ENCODE data around the gene OGT. TPM values are rescaled to one million over a fixed set of nuclear protein-coding genes. Genes with fewer than 3 reads are reported as not detected.
"Not testable (repeated sequence)": the region's sequence is repeated elsewhere in the genome, so short reads cannot be mapped to it uniquely, and the experiment has no call there.

OGT gene
- total RNA-seq (95.0 TPM), polyA plus RNA-seq (168 TPM)
- long read RNA-seq, donor 1, result 0 reads
- long read RNA-seq, donor 2, full-length matches to known transcripts, result 2 of 170 reads
- long read RNA-seq, donor 2, partial matches to known transcripts, result 168 of 170 reads
- long read RNA-seq, donor 2, other reads (novel, unspliced or antisense), result 0 of 170 reads
- long read RNA-seq, donor 3, full-length matches to known transcripts, result 8 of 240 reads
- long read RNA-seq, donor 3, partial matches to known transcripts, result 232 of 240 reads
- long read RNA-seq, donor 3, other reads (novel, unspliced or antisense), result 0 of 240 reads
- long read RNA-seq, donor 4, full-length matches to known transcripts, result 5 of 212 reads
- long read RNA-seq, donor 4, partial matches to known transcripts, result 207 of 212 reads
- long read RNA-seq, donor 4, other reads (novel, unspliced or antisense), result 0 of 212 reads
- long read RNA-seq, donor 5, full-length matches to known transcripts, result 10 of 514 reads
- long read RNA-seq, donor 5, partial matches to known transcripts, result 504 of 514 reads
- long read RNA-seq, donor 5, other reads (novel, unspliced or antisense), result 0 of 514 reads
- long read RNA-seq, donor 6, full-length matches to known transcripts, result 5 of 27 reads
- long read RNA-seq, donor 6, partial matches to known transcripts, result 22 of 27 reads
- long read RNA-seq, donor 6, other reads (novel, unspliced or antisense), result 0 of 27 reads
- long read RNA-seq, donor 7, full-length matches to known transcripts, result 9 of 34 reads
- long read RNA-seq, donor 7, partial matches to known transcripts, result 25 of 34 reads
- long read RNA-seq, donor 7, other reads (novel, unspliced or antisense), result 0 of 34 reads
- long read RNA-seq, donor 8, partial matches to known transcripts, result 43 of 44 reads
- long read RNA-seq, donor 8, other reads (novel, unspliced or antisense), result 0 of 44 reads
- long read RNA-seq, donor 9, full-length matches to known transcripts, result 9 of 212 reads
- long read RNA-seq, donor 9, partial matches to known transcripts, result 203 of 212 reads
- long read RNA-seq, donor 9, other reads (novel, unspliced or antisense), result 0 of 212 reads
- long read RNA-seq, donor 10, full-length matches to known transcripts, result 3 of 29 reads
- long read RNA-seq, donor 10, partial matches to known transcripts, result 26 of 29 reads
- long read RNA-seq, donor 10, other reads (novel, unspliced or antisense), result 0 of 29 reads

DNA sequence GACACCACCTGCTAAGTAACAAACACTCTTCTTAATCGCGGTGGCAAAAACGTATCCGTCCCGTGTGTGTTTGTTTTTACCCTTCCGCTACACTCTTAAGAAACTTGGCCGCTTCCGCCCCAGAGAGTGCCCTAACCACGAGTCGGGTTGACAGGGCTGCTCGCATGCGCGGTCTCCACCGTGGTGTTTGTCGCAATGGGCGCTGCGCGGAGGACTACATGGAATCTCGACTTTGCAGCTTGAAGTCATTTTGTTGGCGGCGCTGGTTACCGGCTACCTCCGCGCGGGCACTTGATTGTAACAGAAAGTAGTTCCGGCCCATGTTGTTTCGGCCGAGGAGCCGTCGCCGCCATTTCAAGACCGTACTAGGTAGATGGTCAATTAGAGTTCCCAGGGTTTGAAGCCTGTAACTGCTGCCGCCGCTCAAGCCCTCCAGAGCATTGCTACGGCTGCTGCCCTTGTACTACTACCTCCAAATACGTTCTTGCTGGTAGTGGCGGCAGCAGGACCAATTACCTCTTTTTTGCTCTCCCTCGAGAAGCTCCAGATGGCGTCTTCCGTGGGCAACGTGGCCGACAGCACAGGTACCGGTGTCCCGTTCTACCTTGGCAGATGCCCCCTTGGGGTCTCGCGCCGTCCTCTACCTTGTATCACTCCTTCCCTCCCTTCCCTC, at the start of gene OGT:
Gene OGT, plus strand, starts transcription at position 352 of the 673 bp plus-strand sequence. Its CDS starts 196 bp downstream, at position 548.
- H3K27ac ChIP-seq (ENCODE audit: low read depth in 1 of 2, low read length in 1 of 2), result peak within 1 kb of the TSS; percentile 96
- peaks cover 3 to 5% of the 10 kb centered on the region in 2 donors for H3K36me3 ChIP-seq (ENCODE audit: control insufficient read depth in 2 of 2, insufficient read depth in 2 of 2, low read length in 1 of 2)
- peak; percentile 82 to 97 (median 91) for DNase-seq (ENCODE audit: low read depth in 6 of 9, low spot score in 9 of 9)
- H3K9me3 ChIP-seq (ENCODE audit: control insufficient read depth in 2 of 2, insufficient read depth in 1 of 2, low read length in 1 of 2), result no peaks in the 10 kb centered on the region
- WGBS, result under 1% methylated on average over 47 of the region's 47 CpGs
- no peaks in the 10 kb centered on the region for H3K27me3 ChIP-seq (ENCODE audit: control insufficient read depth in 2 of 2, insufficient read depth in 1 of 2, low read length in 1 of 2)
- peaks cover 0 to 8% of the 10 kb centered on the region in 2 donors for H3K4me1 ChIP-seq (ENCODE audit: control insufficient read depth in 2 of 2, insufficient read depth in 2 of 2, low read length in 2 of 2)
- H3K4me3 ChIP-seq (ENCODE audit: low read length in 2 of 2), result peak within 1 kb of the TSS; percentile 76 to 81

DNA sequence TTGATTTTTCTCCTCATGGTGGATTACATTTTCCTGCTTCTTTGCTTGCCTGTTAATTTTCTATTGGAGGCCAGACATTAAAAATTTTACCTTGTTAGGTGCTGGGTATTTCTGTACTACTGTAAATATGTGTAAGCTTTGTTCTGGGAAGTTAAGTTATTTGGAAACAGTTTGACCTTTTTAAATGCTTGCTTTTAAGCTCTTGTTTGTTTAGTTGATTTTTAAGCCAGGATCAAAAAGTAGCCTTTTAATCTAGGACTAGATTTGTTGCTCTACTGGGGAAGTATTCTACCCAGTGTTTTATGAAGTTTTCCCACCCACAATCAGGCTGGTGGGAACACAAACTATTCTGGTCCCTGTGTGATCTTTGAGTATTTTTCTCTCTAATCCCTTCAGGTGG, 45.1 kb upstream of the OGT start:
- H3K4me1 ChIP-seq (ENCODE audit: control insufficient read depth in 2 of 2, insufficient read depth in 2 of 2, low read length in 2 of 2), result no peaks in the 10 kb centered on the region
- peaks cover 0 to 7% of the 10 kb centered on the region in 2 donors for H3K27me3 ChIP-seq (ENCODE audit: control insufficient read depth in 2 of 2, insufficient read depth in 1 of 2, low read length in 1 of 2)
- H3K4me3 ChIP-seq (ENCODE audit: low read length in 2 of 2), result no peak overlapping the region
- DNase-seq (ENCODE audit: low read depth in 6 of 9, low spot score in 9 of 9), result no peak
- no peak overlapping the region for H3K27ac ChIP-seq (ENCODE audit: low read depth in 1 of 2, low read length in 1 of 2)
- H3K36me3 ChIP-seq (ENCODE audit: control insufficient read depth in 2 of 2, insufficient read depth in 2 of 2, low read length in 1 of 2), result no peaks in the 10 kb centered on the region
- H3K9me3 ChIP-seq (ENCODE audit: control insufficient read depth in 2 of 2, insufficient read depth in 1 of 2, low read length in 1 of 2), result no peaks in the 10 kb centered on the region

DNA sequence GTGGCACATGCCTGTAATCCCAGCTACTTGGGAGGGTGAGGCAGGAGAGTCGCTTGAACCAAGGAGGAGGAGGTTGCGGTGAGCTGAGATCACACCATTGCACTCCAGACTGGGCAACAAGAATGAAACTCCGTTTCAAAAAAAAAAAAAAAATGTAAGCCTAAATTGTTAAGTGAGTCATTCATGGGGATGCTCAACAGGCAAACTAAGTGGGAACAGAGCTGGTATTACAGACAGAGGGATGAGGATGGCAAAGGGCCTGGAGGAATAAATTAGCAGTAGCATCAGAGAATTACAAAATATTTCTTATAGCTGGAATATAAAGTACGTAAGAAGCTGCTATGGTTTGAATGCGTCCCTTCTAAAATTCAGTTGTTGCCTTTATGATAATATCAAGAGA, 43.4 kb upstream of the OGT start:
- peaks cover 0 to 7% of the 10 kb centered on the region in 2 donors for H3K27me3 ChIP-seq (ENCODE audit: control insufficient read depth in 2 of 2, insufficient read depth in 1 of 2, low read length in 1 of 2)
- H3K36me3 ChIP-seq (ENCODE audit: control insufficient read depth in 2 of 2, insufficient read depth in 2 of 2, low read length in 1 of 2), result no peaks in the 10 kb centered on the region
- no peak overlapping the region for H3K27ac ChIP-seq (ENCODE audit: low read depth in 1 of 2, low read length in 1 of 2)
- H3K4me3 ChIP-seq (ENCODE audit: low read length in 2 of 2), result no peak overlapping the region
- WGBS, result 93% methylated on average over 5 of the region's 5 CpGs
- no peaks in the 10 kb centered on the region for H3K4me1 ChIP-seq (ENCODE audit: control insufficient read depth in 2 of 2, insufficient read depth in 2 of 2, low read length in 2 of 2)
- H3K9me3 ChIP-seq (ENCODE audit: control insufficient read depth in 2 of 2, insufficient read depth in 1 of 2, low read length in 1 of 2), result no peaks in the 10 kb centered on the region
- DNase-seq (ENCODE audit: low read depth in 6 of 9, low spot score in 9 of 9), result no peak

DNA sequence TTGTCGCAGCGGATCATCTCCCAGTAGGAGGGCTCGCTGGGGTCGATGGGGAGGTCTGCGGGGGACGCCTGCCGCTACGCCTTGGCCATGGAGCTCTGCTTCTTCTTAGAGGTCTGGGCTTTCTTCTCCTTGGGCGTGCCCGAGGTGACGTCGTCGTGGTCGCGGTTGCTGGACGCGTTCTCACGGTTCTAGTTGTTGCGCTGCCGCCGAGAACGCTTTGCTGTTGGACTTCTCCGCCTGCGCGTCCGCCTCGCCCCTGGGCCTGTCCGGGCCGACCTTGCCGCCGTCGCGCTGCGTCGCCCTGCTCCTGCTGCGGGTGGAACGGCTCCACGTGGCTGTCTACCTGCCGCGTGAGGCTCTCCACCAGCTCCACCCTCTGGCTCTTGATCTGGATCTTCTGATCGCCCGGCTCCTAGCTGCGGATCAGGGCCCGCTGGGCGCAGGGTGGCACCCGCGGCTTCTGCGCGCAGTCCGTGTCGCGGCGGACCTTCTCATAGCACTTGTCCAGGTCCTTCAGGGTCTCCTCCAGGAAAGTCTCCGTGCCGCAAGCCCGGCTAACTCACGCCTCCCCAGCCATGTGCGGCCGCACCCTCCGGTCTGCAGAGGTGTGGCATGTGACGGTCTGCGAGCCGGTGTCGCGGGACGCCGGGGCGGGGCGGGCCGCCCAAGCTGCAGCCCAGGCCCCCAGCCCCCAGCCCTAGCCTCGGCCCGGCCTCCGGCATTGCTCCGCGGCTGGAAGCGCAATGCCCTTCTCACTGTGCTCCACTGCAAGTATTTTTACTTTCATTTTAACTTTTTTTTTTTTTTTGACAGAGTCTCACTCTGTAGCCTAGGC, 40.5 kb upstream of the OGT start:
- peak overlapping the region; percentile 46 to 56 for H3K4me3 ChIP-seq (ENCODE audit: low read length in 2 of 2)
- WGBS, result 2% methylated on average over 76 of the region's 76 CpGs
- H3K27ac ChIP-seq (ENCODE audit: low read depth in 1 of 2, low read length in 1 of 2), result no peak overlapping the region
- H3K4me1 ChIP-seq (ENCODE audit: control insufficient read depth in 2 of 2, insufficient read depth in 2 of 2, low read length in 2 of 2), result no peaks in the 10 kb centered on the region
- DNase-seq (ENCODE audit: low read depth in 6 of 9, low spot score in 9 of 9), result peak in 6 of 9 donors; percentile 1 to 34 (median 8)
- H3K27me3 ChIP-seq (ENCODE audit: control insufficient read depth in 2 of 2, insufficient read depth in 1 of 2, low read length in 1 of 2), result peaks cover 0 to 7% of the 10 kb centered on the region in 2 donors
- no peaks in the 10 kb centered on the region for H3K9me3 ChIP-seq (ENCODE audit: control insufficient read depth in 2 of 2, insufficient read depth in 1 of 2, low read length in 1 of 2)
- no peaks in the 10 kb centered on the region for H3K36me3 ChIP-seq (ENCODE audit: control insufficient read depth in 2 of 2, insufficient read depth in 2 of 2, low read length in 1 of 2)

DNA sequence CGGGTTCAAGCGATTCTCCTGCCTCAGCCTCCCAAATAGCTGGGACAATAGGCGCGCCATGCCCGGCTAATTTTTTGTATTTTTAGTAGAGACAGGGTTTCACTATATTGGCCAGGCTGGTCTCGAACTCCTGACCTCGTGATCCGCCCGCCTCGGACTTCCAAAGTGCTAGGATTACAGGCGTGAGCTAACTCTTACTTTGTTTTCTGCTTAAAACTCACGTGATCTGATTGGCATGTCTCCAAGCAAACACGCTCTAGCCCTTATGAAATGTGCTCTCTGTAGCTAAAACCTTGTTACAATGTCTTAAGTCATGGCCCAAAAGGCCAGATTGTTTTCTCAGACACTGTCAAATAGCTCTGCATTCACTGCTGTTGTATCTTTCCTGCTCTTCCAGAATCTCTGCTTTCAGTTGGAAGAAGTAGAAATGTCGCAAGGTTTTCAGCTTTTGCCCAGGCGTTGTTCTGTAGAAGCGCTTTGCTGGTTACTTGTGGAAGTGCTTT, 39.7 kb upstream of the OGT start:
- H3K27ac ChIP-seq (ENCODE audit: low read depth in 1 of 2, low read length in 1 of 2), result no peak overlapping the region
- H3K36me3 ChIP-seq (ENCODE audit: control insufficient read depth in 2 of 2, insufficient read depth in 2 of 2, low read length in 1 of 2), result no peaks in the 10 kb centered on the region
- H3K9me3 ChIP-seq (ENCODE audit: control insufficient read depth in 2 of 2, insufficient read depth in 1 of 2, low read length in 1 of 2), result no peaks in the 10 kb centered on the region
- peaks cover 0 to 7% of the 10 kb centered on the region in 2 donors for H3K27me3 ChIP-seq (ENCODE audit: control insufficient read depth in 2 of 2, insufficient read depth in 1 of 2, low read length in 1 of 2)
- WGBS, result 76% methylated on average over 16 of the region's 16 CpGs
- no peak for DNase-seq (ENCODE audit: low read depth in 6 of 9, low spot score in 9 of 9)
- H3K4me1 ChIP-seq (ENCODE audit: control insufficient read depth in 2 of 2, insufficient read depth in 2 of 2, low read length in 2 of 2), result no peaks in the 10 kb centered on the region
- H3K4me3 ChIP-seq (ENCODE audit: low read length in 2 of 2), result peak overlapping the region; percentile 46 to 56

DNA sequence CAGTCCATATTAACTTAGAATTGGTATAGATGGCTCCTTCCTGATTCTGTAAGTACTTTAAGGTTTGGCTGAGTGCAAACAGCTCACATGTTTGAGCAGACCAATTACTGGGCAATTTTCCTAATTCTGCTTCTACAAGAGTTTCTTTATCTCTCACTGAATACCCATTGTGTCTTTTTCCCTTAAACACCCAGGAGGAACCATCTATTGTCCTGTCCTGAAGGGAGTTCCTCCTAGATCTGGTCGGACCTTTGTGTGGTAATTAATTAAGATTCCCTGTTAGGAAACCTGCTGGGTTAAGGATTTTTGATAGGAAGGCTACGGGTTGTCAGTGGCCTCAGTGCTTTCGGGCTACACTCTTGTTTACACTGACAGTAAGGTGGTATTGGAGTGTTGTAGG, 36.9 kb upstream of the OGT start:
- not testable (repeated sequence) for H3K27ac ChIP-seq (ENCODE audit: low read depth in 1 of 2, low read length in 1 of 2); H3K27me3 ChIP-seq (ENCODE audit: control insufficient read depth in 2 of 2, insufficient read depth in 1 of 2, low read length in 1 of 2); DNase-seq (ENCODE audit: low read depth in 6 of 9, low spot score in 9 of 9); H3K9me3 ChIP-seq (ENCODE audit: control insufficient read depth in 2 of 2, insufficient read depth in 1 of 2, low read length in 1 of 2); H3K4me1 ChIP-seq (ENCODE audit: control insufficient read depth in 2 of 2, insufficient read depth in 2 of 2, low read length in 2 of 2); H3K36me3 ChIP-seq (ENCODE audit: control insufficient read depth in 2 of 2, insufficient read depth in 2 of 2, low read length in 1 of 2); H3K4me3 ChIP-seq (ENCODE audit: low read length in 2 of 2)
- 92% methylated on average over 3 of the region's 3 CpGs for WGBS

DNA sequence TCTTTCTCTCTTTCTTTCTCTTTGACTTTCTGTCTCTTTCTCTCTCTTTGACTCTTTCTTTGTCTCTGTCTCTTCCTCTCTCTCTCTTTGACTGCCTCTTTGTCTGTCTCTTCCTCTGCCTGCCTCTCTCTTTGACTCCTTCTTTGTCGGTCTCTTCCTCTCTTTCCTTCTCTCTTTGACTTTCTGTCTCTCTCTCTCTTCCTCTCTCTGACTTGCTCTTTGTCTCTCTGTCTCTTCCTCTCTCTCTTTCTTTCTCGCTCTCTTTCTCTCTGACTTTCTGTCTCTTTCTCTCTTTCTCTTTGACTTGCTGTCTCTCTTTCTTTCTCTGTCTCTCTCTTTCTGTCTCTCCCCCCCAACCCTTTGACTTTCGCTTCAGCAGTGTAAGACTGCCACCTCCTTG, 36.4 kb upstream of the OGT start:
- no peaks in the 10 kb centered on the region for H3K4me1 ChIP-seq (ENCODE audit: control insufficient read depth in 2 of 2, insufficient read depth in 2 of 2, low read length in 2 of 2)
- 93% methylated on average over 3 of the region's 3 CpGs for WGBS
- no peak for DNase-seq (ENCODE audit: low read depth in 6 of 9, low spot score in 9 of 9)
- peaks cover 0 to 7% of the 10 kb centered on the region in 2 donors for H3K27me3 ChIP-seq (ENCODE audit: control insufficient read depth in 2 of 2, insufficient read depth in 1 of 2, low read length in 1 of 2)
- H3K27ac ChIP-seq (ENCODE audit: low read depth in 1 of 2, low read length in 1 of 2), result no peak overlapping the region
- no peaks in the 10 kb centered on the region for H3K9me3 ChIP-seq (ENCODE audit: control insufficient read depth in 2 of 2, insufficient read depth in 1 of 2, low read length in 1 of 2)
- no peaks in the 10 kb centered on the region for H3K36me3 ChIP-seq (ENCODE audit: control insufficient read depth in 2 of 2, insufficient read depth in 2 of 2, low read length in 1 of 2)
- H3K4me3 ChIP-seq (ENCODE audit: low read length in 2 of 2), result no peak overlapping the region

DNA sequence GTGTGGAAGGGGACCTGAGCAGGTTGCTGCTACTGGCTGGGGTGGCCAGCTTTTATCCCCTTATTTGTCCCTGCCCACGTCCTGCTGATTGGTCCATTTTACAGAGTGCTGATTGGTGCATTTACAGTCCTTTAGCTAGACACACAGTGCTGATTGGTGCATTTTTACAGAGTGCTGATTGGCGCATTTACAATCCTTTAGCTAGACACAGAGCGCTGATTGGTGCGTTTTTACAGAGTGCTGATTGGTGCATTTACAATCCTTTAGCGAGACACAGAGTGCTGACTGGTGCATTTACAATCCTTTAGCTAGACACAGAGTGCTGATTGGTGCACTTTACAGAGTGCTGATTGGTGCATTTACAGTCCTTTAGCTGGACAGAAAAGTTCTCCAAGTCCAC, 30.8 kb upstream of the OGT start:
- not testable (repeated sequence) for H3K27ac ChIP-seq (ENCODE audit: low read depth in 1 of 2, low read length in 1 of 2); H3K9me3 ChIP-seq (ENCODE audit: control insufficient read depth in 2 of 2, insufficient read depth in 1 of 2, low read length in 1 of 2); H3K4me3 ChIP-seq (ENCODE audit: low read length in 2 of 2); H3K27me3 ChIP-seq (ENCODE audit: control insufficient read depth in 2 of 2, insufficient read depth in 1 of 2, low read length in 1 of 2); H3K36me3 ChIP-seq (ENCODE audit: control insufficient read depth in 2 of 2, insufficient read depth in 2 of 2, low read length in 1 of 2); DNase-seq (ENCODE audit: low read depth in 6 of 9, low spot score in 9 of 9); H3K4me1 ChIP-seq (ENCODE audit: control insufficient read depth in 2 of 2, insufficient read depth in 2 of 2, low read length in 2 of 2)
- WGBS, result 80% methylated on average over 5 of the region's 5 CpGs

Measured in thymus (tissue), 14 donors.